Retina (tissue), 1 donor: ENCODE measurements around the gene CCR1.
"Not testable (repeated sequence)": the region's sequence is repeated elsewhere in the genome, so short reads cannot be mapped to it uniquely, and the experiment has no call there.

ENCODE experiments used
- DNase-seq: peaks from one replicate; pipeline ENCODE4 v3.0.0-alpha.2; 2016

The CCR1 gene

GRCh38 chr3:46209746-46210470 is 1.8 kb upstream of the CCR1 start:
- DNase-seq = no peak

GRCh38 chr3:46209053-46209452 is 940 bp upstream of the CCR1 start:
- DNase-seq = no peak

- DNase-seq = not testable (repeated sequence)
Measured at GRCh38 chr3:46207514-46207913, 599 bp downstream of the CCR1 start.

- DNase-seq = no peak
Measured at GRCh38 chr3:46206282-46207015, 1.7 kb downstream of the CCR1 start.

- no peak for DNase-seq
Measured at GRCh38 chr3:46205286-46205960, 2.7 kb downstream of the CCR1 start.

DNA sequence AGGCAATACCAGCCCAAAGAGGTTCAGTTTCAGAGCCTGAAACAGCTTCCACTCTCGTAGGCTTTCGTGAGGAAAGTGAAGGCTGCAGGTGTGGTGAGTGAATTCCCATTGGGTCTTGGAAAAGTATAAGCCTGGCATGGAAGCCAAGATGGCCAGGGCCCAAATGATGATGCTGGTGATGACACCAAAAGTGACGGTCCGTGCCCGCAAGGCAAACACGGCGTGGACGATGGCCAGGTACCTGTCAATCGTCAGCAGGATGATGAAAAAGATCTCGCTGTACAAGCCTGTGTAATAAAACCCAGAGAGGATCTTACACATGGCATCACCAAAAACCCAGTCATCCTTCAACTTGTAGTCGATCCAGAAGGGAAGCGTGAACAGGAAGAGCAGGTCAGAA is 4.4 kb downstream of the CCR1 start:
- no peak for DNase-seq

GRCh38 chr3:46202535-46202934 is 5.6 kb downstream of the CCR1 start:
- DNase-seq = no peak

GRCh38 chr3:46200790-46201189 is 7.3 kb downstream of the CCR1 start:
- no peak for DNase-seq

GRCh38 chr3:46200211-46200610 is 7.9 kb downstream of the CCR1 start:
- no peak for DNase-seq

DNA sequence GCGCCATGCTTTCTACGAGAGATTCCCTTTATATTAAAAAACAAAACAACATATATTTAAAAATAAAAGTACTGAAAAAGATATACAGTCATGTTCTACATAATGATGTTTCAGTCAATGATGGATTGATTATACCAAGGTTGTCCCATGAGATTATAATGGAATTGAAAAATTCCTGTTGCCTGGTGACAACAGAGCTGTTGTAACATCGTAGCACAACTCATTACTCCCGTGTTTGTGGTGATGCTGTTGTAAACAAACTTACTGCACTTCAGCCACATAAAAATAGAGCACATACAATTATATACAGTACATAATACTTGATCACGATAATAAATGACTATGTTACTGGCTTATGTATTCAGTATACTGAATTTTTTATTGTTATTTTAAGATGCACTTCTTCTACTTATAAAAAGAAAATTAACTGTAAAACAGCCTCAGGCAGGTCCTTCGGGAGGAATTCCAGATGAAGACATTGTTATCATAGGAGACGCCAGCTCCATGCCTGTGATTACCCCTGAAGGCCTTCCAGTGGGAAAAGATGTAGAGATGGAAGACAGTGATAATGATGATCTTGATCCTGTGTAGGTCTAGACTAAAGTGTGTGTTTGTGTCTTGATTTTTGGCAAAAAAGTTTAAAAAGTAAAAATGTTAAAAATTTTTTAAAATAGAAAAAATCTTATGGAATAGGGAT is 11.7 kb downstream of the CCR1 start:
- DNase-seq = no peak

DNA sequence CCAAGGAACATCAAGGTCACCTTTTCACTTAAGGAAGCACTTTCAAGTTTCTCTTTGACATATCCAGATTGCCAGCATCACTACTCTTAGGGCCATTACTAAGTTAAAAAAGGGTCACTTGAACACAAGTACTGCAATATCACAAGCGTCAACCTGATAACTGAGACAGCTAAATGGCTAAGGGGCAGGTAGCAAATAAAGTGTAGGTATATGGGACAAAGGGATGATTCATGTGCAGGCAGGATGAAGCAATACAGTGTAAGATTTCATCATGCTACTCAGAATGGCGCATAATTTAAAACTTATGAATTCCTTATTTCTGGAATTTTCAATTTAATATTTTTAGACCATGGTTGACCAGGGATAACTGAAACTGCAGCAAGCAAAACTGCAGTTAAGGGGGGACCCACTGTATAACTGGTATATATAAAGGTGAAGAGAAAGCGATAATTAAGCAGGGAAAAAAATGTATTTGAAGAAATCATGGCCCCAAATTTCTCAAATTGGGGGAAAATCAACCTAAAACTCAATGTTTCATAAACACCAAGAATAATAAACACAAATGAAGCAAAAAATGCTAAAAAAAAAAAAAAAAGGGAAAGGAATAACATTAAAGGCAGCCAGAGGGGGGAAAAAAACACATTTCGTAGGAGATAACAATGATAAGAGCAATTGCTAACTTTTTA is 13.1 kb downstream of the CCR1 start:
- DNase-seq = no peak

GRCh38 chr3:46193436-46193835 is 14.7 kb downstream of the CCR1 start:
- DNase-seq = no peak

- no peak for DNase-seq
Measured at GRCh38 chr3:46192939-46193338, 15.2 kb downstream of the CCR1 start.

- no peak for DNase-seq
Measured at GRCh38 chr3:46191730-46192129, 16.4 kb downstream of the CCR1 start.

DNA sequence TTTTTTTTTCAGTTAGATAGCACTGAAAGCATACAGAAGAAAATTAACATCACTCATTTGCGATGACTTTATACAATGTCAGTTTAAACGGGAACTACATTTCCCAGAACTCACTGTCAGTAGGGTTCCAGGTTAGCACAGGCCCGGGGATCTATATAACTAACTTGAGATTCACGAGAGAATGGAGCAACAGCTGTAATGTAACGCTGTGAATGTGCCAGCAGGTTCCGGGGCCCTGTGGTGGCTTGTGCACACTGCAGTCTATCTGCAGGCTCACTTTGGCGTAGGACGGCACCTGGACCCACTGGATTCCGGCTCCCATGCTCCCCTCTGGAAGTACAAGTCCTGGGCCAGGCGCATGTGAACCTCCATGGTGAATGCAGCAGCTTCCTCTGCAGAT is 19.4 kb downstream of the CCR1 start:
- DNase-seq = no peak

DNA sequence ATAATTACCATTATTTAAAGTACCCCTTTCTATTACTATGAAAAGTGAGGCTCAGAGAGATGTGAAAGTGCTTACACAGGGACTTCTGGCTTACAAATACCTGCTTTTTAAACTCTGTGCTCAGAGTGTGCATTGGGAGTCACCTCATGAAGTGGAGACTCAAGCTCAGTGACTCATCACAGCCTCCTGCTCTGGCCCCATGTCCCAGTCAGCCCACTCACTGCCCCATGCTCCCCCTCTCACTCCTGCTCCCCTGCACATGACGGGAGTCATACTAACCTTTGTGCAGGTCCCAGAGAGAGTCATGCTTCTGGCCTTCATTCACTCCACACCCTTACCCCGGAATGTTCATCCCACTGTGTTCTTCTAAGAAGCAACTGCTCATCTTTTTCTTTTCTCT is 20.2 kb downstream of the CCR1 start:
- DNase-seq = no peak

DNA sequence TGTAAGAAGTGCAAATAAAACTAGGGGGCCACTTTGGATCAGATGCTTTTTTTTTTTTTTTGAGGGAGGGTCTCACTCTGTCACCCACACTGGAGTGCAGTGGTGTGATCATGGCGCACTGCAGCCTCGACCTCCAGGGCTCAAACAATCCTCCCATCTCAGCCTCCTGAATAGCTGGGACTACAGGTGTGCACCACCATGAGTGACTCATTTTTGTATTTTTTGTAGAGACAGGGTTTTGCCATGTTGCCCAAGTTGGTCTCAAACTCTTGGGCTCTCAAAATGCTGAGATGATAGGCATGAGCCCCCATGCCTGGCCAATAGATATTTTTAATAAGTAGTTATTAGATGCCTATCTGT is 20.8 kb downstream of the CCR1 start:
- no peak for DNase-seq

DNA sequence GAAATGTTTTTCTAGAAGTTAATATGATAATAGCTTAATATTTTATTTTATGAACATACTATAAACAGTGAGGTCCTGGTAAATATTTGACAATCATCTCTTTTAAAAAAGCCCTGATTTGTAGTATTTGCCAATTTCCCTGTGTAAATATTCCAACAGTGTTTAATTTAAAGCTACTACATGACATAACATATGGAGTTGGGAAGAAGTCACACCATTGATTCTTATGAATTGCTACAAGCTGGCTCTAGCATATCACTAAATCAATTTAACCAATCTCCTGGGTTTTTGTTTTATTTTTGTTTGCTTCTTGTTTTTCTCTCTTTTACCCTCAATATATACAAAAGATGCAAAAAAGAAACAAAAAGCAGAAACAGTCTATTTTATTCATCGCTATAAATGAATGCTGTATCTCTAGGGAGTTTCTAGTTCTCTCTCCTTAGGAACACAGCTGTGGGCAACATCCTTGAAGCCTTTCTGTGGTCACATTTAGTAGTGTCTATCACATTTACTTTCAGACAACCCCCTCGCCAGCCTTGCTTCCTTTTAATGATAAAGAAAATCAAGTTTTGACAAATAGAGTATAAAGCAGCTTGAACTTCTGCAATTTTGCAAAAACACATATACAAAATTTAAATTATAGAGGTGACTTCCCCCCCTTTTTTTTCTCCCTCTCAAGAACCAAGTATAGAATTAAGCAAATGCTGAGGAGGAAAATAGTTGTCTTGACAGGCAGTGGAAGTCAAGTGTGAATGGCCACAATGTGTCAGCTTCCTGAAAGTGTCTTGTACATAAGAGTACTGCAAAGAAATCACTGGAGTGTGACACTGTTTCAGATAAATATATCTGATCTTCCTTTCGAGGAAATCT is 21.4 kb downstream of the CCR1 start:
- peak; percentile 9 for DNase-seq

- no peak for DNase-seq
Measured at GRCh38 chr3:46184469-46184868, 23.6 kb downstream of the CCR1 start.

DNA sequence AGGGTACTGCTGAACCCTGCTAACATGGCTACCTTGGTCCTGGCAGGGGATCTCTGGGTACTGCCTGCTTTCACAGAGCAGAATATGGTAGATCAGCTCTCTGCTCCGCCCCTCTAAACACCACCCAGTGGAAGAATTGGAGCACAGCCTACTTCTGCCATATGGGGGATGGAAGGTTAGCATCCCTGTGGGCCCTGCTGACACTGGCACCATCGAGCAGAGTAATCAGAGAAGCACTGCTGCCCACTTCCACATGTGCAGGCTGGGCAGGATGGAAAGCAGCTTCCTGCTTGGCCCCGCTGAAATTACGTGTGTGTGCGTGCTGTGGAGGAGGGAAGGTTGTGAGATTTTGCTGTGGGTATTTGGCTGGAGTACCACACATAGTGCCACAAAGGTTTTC is 24.8 kb downstream of the CCR1 start:
- DNase-seq = no peak

DNA sequence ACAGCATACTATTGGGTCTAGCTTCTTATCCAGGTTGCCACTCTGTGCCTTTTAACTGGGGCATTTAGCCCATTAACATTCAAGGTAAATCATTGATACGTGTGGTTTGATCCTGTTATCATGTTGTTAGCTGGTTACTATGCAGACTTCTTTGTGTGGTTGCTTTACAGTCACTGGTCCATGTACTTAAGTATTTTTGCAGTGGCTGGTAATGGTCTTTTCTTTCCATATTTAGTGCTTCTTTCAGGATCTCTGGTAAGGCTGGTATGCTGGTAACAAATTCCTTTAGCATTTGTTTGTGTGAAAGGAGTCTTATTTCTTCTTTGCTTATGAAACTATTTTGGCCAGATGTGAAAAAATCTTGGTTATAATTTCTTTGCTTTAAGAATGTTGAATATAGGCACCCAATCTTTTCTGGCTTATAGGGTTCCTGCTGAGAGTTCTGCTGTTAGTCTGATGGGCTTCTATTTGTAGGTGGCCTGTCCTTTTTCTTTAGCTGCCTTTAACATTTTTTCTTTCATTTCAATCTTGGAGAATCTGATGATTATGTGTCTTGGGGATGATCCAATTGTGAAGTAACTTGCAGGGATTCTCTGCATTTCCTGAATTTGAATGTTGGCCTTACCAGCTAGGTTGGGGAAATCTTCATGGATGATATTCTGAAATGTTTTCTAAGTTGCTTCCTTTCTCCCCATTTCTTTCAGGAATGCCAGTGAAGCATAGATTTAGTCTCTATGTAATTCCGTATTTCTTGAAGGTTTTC is 39.3 kb downstream of the CCR1 start:
- DNase-seq = no peak
